H9 (cell line): ENCODE measurements around the gene SPECC1. TPM values are rescaled to one million over a fixed set of nuclear protein-coding genes. Genes with fewer than 3 reads are reported as not detected.

Experiments used
- DNase-seq: peaks from one replicate; pipeline ENCODE4 v3.0.0-alpha.2; 2017
- H2AFZ ChIP-seq: one replicate; pipeline ENCODE4 v1.6.1; 2013; ENCODE audit warnings: mild to moderate bottlenecking, low read length, control low read depth, moderate library complexity
- H2AK5ac ChIP-seq: 2 replicates; pipeline ENCODE4 v1.6.1; 2013; ENCODE audit warnings: low read length, control low read depth, mixed read lengths; ENCODE audit not compliant: insufficient read length
- H2BK120ac ChIP-seq: one replicate; pipeline ENCODE4 v1.6.1; 2013; ENCODE audit warnings: low read depth, mild to moderate bottlenecking, low read length, control low read depth, inconsistent platforms; ENCODE audit not compliant: poor library complexity, severe bottlenecking
- H2BK12ac ChIP-seq: 2 replicates; pipeline ENCODE4 v1.6.1; 2013; ENCODE audit warnings: low read length, control low read depth, mixed read lengths, low read depth; ENCODE audit not compliant: insufficient read length
- H2BK15ac ChIP-seq: 2 replicates; pipeline ENCODE4 v1.6.1; 2013; ENCODE audit warnings: low read depth, low read length, control low read depth
- H2BK20ac ChIP-seq: one replicate; pipeline ENCODE4 v1.6.1; 2013; ENCODE audit warnings: low read depth, mild to moderate bottlenecking, low read length, control low read depth, inconsistent platforms; ENCODE audit not compliant: poor library complexity, severe bottlenecking
- H2BK5ac ChIP-seq: 2 replicates; pipeline ENCODE4 v1.6.1; 2013; ENCODE audit warnings: low read length, control low read depth, mixed read lengths; ENCODE audit not compliant: insufficient read length
- H3K14ac ChIP-seq: 2 replicates; pipeline ENCODE4 v1.6.1; 2013; ENCODE audit warnings: low read length, control low read depth; ENCODE audit not compliant: insufficient read depth
- H3K18ac ChIP-seq: 2 replicates; pipeline ENCODE4 v1.6.1; 2013; ENCODE audit warnings: low read depth, mild to moderate bottlenecking, mixed read lengths, low read length, control low read depth; ENCODE audit not compliant: insufficient read length
- H3K23ac ChIP-seq: 2 replicates; pipeline ENCODE4 v1.6.1; 2013; ENCODE audit warnings: low read length, control low read depth, mixed read lengths, low read depth; ENCODE audit not compliant: insufficient read length
- H3K23me2 ChIP-seq: 2 replicates; pipeline ENCODE4 v1.6.1; 2013; ENCODE audit warnings: low read depth, mild to moderate bottlenecking, mixed read lengths, low read length, control low read depth; ENCODE audit not compliant: insufficient read length, poor library complexity, severe bottlenecking
- H3K27ac ChIP-seq: 2 replicates; pipeline ENCODE4 v1.5.1; 2013; ENCODE audit warnings: low read length, control low read depth, mixed read lengths, low read depth; ENCODE audit not compliant: insufficient read length
- H3K27me3 ChIP-seq: 2 replicates; pipeline ENCODE4 v1.6.1; 2013; ENCODE audit warnings: low read length, control low read depth, inconsistent platforms; ENCODE audit not compliant: insufficient read depth
- H3K4ac ChIP-seq: 2 replicates; pipeline ENCODE4 v1.6.1; 2013; ENCODE audit warnings: low read depth, mild to moderate bottlenecking, control low read depth, inconsistent platforms, low read length, moderate library complexity
- H3K4me1 ChIP-seq: 2 replicates; pipeline ENCODE4 v1.6.1; 2013; ENCODE audit warnings: low read length, control low read depth, inconsistent platforms; ENCODE audit not compliant: insufficient read depth
- H3K4me2 ChIP-seq: 2 replicates; pipeline ENCODE4 v1.6.1; 2013; ENCODE audit warnings: low read length, control low read depth, mixed read lengths; ENCODE audit not compliant: insufficient read length, insufficient read depth
- H3K56ac ChIP-seq: 2 replicates; pipeline ENCODE4 v1.6.1; 2013; ENCODE audit warnings: low read depth, mild to moderate bottlenecking, mixed read lengths, low read length, control low read depth; ENCODE audit not compliant: insufficient read length
- H3K79me1 ChIP-seq: 2 replicates; pipeline ENCODE4 v1.6.1; 2013; ENCODE audit warnings: low read depth, mild to moderate bottlenecking, moderate library complexity, low read length, control low read depth, inconsistent platforms; ENCODE audit not compliant: insufficient read depth, poor library complexity, severe bottlenecking
- H3K79me2 ChIP-seq: 2 replicates; pipeline ENCODE4 v1.6.1; 2013; ENCODE audit warnings: low read length, control low read depth, inconsistent platforms; ENCODE audit not compliant: insufficient read depth
- H3K9ac ChIP-seq: 2 replicates; pipeline ENCODE4 v1.6.1; 2013; ENCODE audit warnings: low read length, control low read depth, mixed read lengths; ENCODE audit not compliant: insufficient read length; ENCODE audit errors: extremely low read depth
- H3K9me3 ChIP-seq: one replicate; pipeline ENCODE4 v1.6.1; 2013; ENCODE audit warnings: low read depth, low read length, inconsistent platforms; ENCODE audit not compliant: control insufficient read depth
- H3T11ph ChIP-seq: one replicate; pipeline ENCODE4 v1.6.1; 2013; ENCODE audit warnings: mild to moderate bottlenecking, low read length, control low read depth, inconsistent platforms
- H4K20me1 ChIP-seq: one replicate; pipeline ENCODE4 v1.6.1; 2013; ENCODE audit not compliant: control insufficient read depth, insufficient read length, insufficient read depth
- H4K5ac ChIP-seq: 2 replicates; pipeline ENCODE4 v1.6.1; 2013; ENCODE audit warnings: low read depth, mild to moderate bottlenecking, mixed read lengths, low read length, control low read depth; ENCODE audit not compliant: insufficient read length
- H4K8ac ChIP-seq: replicated peaks from 2 replicates; pipeline ENCODE4 v1.6.1; 2013; ENCODE audit warnings: low read length, control low read depth, mixed read lengths, low read depth; ENCODE audit not compliant: insufficient read length
- H4K91ac ChIP-seq: 2 replicates; pipeline ENCODE4 v1.6.1; 2013; ENCODE audit warnings: low read depth, mild to moderate bottlenecking, moderate library complexity, mixed read lengths, low read length, control low read depth; ENCODE audit not compliant: insufficient read length
- H3K27ac Mint-ChIP-seq, 3 experiments: 2 replicates in 2 of 3; 3 replicates in 1 of 3; pipeline ENCODE4 v1.8.0; 2020 to 2021; ENCODE audit warnings: mixed read lengths in 3 of 3, mild to moderate bottlenecking in 1 of 3, moderate library complexity in 1 of 3
- H3K27me3 Mint-ChIP-seq: 2 replicates; pipeline ENCODE4 v1.8.0; 2021; ENCODE audit warnings: low read depth, mild to moderate bottlenecking, moderate library complexity, mixed read lengths
- H3K36me3 Mint-ChIP-seq, 3 experiments: 2 replicates in 2 of 3; 3 replicates in 1 of 3; pipeline ENCODE4 v1.8.0; 2020 to 2021; ENCODE audit warnings: low read depth in 3 of 3, mixed read lengths in 3 of 3; ENCODE audit not compliant: insufficient read depth in 1 of 3
- H3K4me1 Mint-ChIP-seq, 2 experiments: 2 replicates each; pipeline ENCODE4 v1.8.0; 2020; ENCODE audit warnings: mixed read lengths in 2 of 2
- H3K4me3 Mint-ChIP-seq, 2 experiments: 2 replicates in 1 of 2; 3 replicates in 1 of 2; pipeline ENCODE4 v1.8.0; 2020 to 2021; ENCODE audit warnings: mild to moderate bottlenecking in 2 of 2, mixed read lengths in 2 of 2, moderate library complexity in 1 of 2
- H3K9me3 Mint-ChIP-seq, 2 experiments: 2 replicates in 1 of 2; 3 replicates in 1 of 2; pipeline ENCODE4 v1.8.0; 2020; ENCODE audit warnings: mild to moderate bottlenecking in 2 of 2, mixed read lengths in 2 of 2, moderate library complexity in 1 of 2
- WGBS: extraction: QIAGEN DNeasy Blood & Tissue Kit; methylation state at CpG from one replicate; pipeline ENCODE4 v1.1.7; 2013; ENCODE audit warnings: missing lambda C conversion rate, low lambda C conversion rate, mixed read lengths; ENCODE audit not compliant: insufficient read length; ENCODE audit errors: extremely low coverage; 5-methylcytosine and 5-hydroxymethylcytosine counted together
- total RNA-seq: library from RNA; stranded (reverse); gene quantifications from 2 replicates; pipeline ENCODE4 v1.2.1, GENCODE V29; 2021
- TF ChIP-seq, protein P1 (sequence below): fragments of 200-600 bp; sonication (generic); conservative IDR thresholded peaks from 3 replicates; pipeline ENCODE4 v1.8.0; 2021; ENCODE audit warnings: antibody characterized with exemption, mild to moderate bottlenecking

Gene SPECC1
- total RNA-seq, 1 experiment from 2014 or later, result 65.7 TPM

DNA sequence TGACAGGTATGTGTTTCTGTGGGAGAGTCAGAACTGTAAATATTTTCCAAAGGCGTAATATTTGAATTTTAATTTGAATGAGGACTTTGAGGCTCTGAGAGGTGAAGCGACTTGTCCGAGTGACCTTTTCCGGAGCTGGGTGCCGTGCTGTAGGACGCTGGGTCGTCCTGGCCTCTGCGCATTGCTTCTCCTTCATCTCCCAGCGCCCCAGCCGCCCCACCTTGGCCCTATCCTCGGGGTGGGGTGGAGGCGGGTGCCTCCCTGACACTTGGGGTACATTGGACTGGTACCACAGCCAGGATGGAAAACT is 147.8 kb downstream of the SPECC1 start:
- Histone ChIP-seq H2BK120ac (no peak overlapping the region), H2BK12ac (no peak overlapping the region), H2AFZ (no peak overlapping the region), H3K27me3 (no peaks in the 10 kb centered on the region), H3K9ac (peak overlapping the region; percentile 86), H3K14ac (no peak overlapping the region; the same call in 1 of the 2 replicates), H3K27ac (no peak overlapping the region), H3K23me2 (peaks cover 8% of the 10 kb centered on the region), H3K4me2 (peak overlapping the region; percentile 90), H4K5ac (no peak overlapping the region), H3K79me1 (peaks cover 12% of the 10 kb centered on the region), H3T11ph (no peak overlapping the region), H3K18ac (no peak overlapping the region), H2BK20ac (no peak overlapping the region), H2AK5ac (no peak overlapping the region), H3K23ac (no peak overlapping the region), H3K9me3 (no peaks in the 10 kb centered on the region), H3K79me2 (peaks cover 7% of the 10 kb centered on the region; the same call in 1 of the 2 replicates), H3K56ac (no peak overlapping the region), H3K4ac (no peak overlapping the region), H3K4me1 (no peaks in the 10 kb centered on the region), H4K20me1 (no peaks in the 10 kb centered on the region), H2BK15ac (no peak overlapping the region), H2BK5ac (no peak overlapping the region), H4K91ac (no peak overlapping the region), H4K8ac (no peak overlapping the region)
- H3K36me3 Mint-ChIP-seq, result peaks cover 8 to 19% (median 9%) of the 10 kb centered on the region in 3 experiments; a peak in 6 of 7 replicates
- DNase-seq, result no peak
- H3K9me3 Mint-ChIP-seq, result no peaks in the 10 kb centered on the region
- TF ChIP-seq, protein P1, sequence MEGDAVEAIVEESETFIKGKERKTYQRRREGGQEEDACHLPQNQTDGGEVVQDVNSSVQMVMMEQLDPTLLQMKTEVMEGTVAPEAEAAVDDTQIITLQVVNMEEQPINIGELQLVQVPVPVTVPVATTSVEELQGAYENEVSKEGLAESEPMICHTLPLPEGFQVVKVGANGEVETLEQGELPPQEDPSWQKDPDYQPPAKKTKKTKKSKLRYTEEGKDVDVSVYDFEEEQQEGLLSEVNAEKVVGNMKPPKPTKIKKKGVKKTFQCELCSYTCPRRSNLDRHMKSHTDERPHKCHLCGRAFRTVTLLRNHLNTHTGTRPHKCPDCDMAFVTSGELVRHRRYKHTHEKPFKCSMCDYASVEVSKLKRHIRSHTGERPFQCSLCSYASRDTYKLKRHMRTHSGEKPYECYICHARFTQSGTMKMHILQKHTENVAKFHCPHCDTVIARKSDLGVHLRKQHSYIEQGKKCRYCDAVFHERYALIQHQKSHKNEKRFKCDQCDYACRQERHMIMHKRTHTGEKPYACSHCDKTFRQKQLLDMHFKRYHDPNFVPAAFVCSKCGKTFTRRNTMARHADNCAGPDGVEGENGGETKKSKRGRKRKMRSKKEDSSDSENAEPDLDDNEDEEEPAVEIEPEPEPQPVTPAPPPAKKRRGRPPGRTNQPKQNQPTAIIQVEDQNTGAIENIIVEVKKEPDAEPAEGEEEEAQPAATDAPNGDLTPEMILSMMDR, result no peak
- no CpG with 5 or more reads among the region's 12 CpGs for WGBS
- H3K27me3 Mint-ChIP-seq, result no peaks in the 10 kb centered on the region; the same call in 1 of the 2 replicates
- peaks cover 22 to 28% of the 10 kb centered on the region in 2 experiments for H3K4me1 Mint-ChIP-seq
- H3K27ac Mint-ChIP-seq, result peak overlapping the region; percentile 74 to 93 (median 87); a peak in 4 of 7 replicates
- H3K4me3 Mint-ChIP-seq, result no peak overlapping the region; a peak in 2 of 5 replicates
